NCI-H1930 (cell line): Measurements from ENCODE around the gene SLC37A1.
A peak's percentile ranks its signal among the peaks of the same experiment; 100 is the strongest.

Experiments
- DNase-seq, 2 experiments: peaks; one replicate each; lab custom pipeline; 2025; lab: John Stamatoyannopoulos, UW

The SLC37A1 gene

DNA sequence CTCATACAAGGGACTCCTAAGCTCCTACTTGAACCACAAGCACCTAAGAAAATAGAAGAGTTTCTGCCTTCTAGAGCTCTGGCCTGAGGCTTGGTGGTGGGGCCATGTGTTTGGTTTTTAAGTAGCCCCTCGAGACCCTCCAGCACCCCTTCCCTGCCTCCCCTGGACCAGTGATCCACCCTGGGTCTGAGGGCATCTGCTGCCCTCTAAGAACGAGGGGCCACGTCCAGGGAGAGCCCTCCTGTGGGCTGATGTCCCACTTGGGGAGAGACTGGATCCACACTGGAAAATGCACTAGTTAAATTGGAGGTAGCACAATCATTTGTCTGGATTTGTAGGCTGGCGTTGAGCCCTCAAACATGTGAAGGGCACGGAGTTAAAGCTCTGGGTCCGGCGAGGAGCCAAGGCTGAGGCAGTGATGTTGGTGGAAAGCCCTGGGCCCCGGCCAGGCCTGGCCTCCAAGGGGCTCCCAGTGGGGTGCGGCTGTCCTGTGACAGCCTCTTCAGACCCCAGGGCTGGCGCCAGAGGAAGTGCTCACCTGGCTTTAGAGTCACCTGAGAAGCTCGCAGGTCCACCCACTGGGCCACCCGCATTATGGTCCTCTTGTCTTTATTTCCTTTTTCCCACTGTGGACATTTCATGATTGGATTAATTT is 65.2 kb downstream of the SLC37A1 start:
- no peak for DNase-seq

DNA sequence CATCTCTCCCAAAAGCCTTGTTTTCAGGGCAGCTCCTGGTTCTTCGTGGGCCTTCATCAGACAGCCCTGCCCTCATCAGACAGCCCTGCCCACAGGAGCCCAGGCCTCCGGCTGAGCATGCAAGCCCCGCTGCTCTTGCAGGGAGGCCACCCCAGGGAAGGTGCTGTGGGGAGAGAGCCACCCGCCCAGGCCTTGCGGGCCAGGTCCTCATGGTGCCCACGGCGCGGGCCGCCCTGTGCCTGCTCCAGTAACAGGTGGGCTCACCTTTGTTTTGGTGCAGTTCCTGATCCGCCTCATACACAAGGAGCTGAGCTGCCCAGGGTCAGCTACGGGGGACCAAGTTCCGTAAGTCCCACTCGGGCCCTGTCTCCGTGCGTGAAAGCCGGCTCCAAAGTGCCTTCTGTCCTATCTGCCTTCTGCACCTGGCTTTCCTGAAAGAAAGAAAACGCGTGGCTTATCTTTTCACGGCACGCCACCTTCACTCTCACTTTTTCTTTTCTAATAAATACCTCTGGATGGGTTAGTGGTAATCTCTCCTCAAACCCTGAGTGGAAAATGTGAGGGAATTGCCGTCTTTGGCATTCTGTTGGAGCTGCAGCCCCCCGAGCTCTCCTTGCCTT is 65.9 kb downstream of the SLC37A1 start:
- no peak for DNase-seq

DNA sequence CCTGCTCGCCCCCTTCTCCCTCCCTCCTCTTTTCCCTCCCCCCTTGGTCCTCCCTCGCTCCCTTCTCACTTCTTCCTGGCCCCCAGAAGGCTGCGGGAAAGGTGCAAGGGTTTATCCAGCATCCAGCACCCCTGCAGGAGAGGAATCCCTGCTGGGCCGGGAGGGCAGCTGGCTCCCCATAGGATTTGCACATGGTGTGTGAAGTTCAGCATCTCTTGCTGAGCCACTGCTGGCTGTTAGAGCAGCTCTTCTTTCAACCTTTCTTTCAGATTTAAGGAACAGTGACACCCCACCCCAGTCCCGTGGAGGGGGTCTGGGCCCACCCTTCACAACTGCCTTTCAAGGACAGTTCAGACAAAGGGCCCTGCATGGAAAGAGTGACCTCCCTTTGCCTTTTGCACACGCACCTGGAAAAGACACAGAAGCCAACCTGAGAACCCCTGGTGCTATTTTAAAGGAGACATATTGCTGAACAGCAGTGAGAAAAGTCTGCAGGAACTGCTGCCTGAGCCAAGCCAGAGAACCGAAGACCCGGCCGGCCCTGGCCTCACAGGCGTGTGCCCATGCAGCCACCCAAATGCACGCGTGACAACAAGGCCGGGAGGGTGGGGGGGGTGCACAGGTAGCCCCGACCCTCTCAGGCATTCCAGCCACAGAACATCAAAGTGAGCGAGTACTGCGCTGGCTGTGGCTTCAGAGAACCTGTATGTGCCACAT is 66.6 kb downstream of the SLC37A1 start:
- DNase-seq: no peak

DNA sequence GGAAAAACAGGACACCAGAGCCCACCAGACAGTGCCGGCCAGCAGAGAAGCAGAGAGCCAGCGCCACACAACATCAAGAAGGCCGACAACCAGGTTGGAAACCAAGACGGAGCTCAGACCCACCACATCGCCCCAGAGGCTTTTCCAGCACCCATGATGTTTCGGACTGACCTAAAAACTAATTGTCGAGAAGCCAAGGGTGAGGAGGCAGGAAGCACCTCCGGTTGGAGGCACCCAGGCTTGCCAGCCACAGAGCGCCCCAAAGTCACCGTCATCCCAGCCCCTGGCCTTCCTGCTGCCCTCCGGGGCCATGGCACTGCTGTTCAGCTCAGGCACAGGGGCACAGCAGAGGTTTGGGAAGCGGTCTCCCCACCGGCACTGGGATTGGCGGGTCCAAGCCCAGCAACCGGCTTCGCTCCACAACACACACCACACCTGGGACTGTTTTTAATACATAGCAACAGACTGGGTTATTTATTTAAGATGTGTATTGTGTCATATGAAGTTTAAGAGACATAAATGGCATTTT is 67.2 kb downstream of the SLC37A1 start:
- DNase-seq: no peak

DNA sequence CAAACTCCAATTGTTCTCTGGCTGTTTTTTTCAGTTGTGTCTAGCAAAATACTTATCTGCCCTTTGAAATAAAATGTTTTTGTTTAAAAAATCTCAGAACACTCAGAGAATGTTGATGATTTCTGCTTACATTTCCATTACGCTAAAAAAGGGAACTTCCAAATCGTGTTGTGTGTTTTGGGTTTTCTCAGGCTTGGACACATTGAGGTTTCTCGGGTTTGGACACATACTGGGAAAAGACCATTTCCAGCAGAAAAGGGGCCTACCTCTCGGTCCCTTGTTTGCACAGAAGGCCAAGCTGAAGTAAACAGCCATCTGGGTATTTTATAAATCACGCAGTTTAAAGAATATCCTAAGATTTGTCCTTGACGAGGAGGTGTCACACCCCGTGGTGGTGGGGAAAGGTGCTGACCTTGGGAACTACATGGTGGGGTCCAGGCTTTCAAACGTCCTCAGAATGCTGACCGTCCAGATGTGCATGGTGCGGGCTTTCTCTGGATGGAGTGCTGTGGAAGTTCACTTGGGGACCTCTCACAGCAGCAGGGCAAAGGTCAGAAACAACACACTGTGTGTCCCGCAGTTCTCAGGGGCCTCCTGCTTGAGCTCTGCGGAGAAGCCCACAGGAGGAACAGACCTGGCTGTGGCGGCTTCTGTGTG is 67.8 kb downstream of the SLC37A1 start:
- DNase-seq: no peak

DNA sequence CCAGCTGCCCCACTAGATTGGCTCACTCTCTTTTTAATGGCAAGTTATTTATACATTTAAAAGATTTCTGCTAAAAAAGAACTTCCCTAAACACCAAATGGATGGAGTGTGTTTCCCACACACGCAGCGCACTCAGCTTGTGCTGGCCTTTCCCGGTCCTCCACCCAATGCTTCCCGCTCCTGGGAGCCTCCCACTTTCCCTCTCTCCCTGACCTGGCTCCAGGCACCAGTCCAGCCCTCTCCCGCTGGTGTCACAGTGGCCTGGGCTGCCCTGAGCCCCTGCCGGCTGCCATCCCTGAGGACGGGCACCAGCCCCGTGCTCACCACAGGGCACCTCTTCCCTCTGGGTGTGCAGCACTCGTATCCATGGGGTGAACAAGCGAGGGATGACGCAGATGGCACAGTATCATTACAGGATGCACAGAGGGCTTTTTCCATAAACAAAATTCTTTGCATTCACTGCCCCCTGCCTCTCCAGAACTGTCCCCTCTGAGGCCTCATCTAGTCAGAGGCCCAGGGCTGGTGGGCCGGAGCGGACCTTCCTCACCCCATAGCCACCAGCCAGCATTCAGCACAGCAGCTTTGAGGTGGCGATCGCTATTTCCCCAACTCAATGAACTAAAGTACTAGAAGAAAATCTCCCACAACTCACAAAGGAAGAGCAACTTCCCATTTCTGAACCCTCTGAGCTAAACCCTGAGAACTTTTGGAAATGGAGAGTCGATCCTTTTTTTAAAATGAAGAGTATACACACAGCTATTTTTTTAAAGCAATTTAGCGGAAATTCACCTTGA is 68.5 kb downstream of the SLC37A1 start:
- DNase-seq: no peak

DNA sequence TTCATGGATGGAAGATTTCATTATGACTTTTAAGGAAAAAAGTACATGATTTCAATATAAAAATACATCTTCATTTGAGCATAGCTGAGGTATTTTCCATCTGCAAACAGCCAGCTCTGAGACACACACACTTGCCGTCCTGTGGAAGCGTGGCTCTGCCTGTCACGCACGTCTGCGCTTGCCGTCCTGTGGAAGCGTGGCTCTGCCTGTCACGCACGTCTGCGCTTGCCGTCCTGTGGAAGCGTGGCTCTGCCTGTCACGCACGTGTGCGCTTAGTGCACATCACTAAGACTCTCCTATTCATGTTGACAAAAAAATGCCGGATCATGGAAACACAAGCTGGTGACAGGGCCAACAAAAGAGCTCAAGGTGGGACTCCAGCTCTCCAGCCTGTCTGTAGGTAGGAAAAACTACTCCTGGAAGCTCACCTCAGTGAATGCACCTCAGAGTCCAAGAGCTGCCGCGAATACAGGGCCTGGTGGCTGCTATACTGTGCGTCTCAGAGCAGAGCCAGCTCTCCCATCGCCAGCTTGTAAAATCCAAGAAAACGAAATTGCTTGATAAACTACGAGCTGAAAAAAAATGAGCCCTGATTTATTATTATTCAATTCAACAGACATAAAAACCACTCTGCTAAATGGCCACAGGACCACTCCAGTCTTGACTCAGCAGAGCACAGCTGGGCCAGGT is 69.3 kb downstream of the SLC37A1 start:
- DNase-seq: no peak

DNA sequence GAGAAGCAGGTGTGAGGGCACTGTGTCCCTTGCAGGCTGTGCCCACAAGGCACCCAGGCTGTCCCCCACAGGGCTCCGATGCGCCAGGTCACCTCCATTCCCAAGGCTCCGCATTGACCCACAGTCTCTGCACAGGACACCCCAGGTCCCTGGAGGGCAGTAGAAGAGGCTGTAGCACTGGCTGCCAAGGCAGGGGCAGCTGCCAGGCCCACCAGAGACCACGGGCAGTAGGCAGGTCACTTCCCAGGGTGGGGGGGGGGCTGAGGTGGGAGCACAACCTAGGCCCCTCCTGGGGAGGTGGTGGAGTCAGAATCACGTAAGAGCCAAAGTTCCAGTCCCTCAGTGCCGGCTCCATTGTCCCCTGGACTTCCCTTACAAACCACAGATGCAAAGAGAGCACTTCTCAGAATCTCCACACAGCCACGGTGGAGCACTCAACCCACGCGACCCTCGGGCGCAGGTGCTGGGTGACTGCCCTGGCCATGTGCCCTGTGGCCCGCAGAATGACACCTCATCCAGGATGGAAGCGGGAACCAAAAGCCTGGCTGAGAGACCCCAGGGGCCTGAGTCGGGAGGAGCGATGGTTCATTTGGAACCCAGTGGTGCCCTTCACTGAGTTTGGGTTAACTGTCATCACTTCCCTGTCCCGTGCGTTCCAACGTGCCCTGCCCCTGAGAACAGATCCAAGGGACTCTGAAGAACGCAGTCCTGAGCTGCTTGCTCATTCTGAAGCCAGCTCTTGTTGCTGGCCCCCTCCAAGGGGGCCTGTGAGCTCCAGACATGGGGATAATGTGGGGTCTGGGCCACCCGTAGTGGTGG is 70.0 kb downstream of the SLC37A1 start:
- DNase-seq: no peak

DNA sequence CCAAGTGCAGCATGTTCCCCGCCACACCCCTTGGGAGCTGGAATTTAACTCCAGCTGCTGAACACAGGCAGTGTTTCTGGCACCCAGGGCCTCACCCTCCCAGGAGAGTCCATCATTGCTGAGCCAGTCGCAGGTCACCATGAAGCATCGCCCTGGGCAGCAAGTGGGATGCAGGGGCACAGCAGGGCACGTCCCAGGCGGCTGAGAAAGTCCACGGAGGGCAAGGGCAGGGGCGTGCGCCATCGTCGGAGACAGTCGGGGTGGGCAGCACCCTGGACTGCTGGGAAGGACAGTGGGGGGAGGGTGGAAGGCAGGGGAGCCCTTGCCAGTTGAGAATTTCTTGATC is 70.6 kb downstream of the SLC37A1 start:
- DNase-seq: no peak

DNA sequence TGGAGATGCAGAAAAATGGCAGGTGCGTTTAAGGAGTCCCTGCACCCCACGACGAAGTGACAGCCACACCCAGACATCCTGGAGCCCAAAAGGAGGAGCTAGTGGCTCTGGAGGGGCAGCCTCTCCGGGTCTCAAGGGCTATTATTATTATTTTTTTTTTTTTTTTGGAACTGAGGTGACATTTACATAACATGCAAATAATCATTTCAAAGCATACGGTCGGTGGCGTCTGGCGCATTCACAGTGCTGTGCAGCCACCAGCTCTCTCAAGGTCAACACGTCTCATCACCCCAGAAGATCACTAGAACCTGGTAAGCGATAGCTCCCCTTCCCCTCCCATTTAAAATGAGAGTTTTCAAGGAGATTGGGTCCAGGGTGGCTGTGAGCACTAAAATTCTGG is 72.2 kb downstream of the SLC37A1 start:
- DNase-seq: no peak

DNA sequence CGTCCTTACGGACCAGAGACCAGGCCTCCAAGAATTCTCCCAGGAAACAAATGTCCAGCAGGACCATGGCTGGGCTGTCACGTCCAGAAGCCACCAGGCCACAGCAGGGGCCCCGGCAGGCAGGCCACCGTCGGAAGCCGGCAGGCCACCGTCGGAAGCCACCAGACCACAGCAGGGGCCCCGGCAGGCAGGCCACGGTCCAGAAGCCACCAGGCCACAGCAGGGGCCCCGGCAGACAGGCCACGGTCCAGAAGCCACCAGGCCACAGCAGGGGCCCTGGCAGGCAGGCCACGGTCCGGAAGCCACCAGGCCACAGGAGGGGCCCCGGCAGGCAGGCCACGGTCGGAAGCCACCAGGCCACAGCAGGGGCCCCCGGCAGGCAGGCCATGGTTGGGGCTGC is 72.8 kb downstream of the SLC37A1 start:
- no peak for DNase-seq

DNA sequence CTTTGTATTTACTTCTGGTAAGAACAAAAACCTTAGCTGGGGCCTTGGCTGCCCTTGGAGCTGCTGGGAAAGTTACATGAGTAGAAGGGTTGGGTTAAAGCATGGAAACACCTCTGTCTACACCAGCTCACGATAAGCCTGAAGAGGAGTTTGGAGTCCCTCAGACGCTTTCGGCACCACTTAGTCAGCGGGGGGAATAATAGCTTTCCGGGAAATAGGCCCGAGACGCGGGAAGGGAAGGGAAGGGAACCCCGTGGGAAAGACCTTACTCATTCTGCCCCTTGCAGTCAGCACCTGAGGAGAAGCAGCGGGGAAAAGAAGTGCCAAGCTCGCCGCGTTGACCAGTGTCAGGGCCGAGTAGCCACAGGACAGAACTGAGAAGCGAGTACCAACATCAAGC is 73.4 kb downstream of the SLC37A1 start:
- DNase-seq: no peak

DNA sequence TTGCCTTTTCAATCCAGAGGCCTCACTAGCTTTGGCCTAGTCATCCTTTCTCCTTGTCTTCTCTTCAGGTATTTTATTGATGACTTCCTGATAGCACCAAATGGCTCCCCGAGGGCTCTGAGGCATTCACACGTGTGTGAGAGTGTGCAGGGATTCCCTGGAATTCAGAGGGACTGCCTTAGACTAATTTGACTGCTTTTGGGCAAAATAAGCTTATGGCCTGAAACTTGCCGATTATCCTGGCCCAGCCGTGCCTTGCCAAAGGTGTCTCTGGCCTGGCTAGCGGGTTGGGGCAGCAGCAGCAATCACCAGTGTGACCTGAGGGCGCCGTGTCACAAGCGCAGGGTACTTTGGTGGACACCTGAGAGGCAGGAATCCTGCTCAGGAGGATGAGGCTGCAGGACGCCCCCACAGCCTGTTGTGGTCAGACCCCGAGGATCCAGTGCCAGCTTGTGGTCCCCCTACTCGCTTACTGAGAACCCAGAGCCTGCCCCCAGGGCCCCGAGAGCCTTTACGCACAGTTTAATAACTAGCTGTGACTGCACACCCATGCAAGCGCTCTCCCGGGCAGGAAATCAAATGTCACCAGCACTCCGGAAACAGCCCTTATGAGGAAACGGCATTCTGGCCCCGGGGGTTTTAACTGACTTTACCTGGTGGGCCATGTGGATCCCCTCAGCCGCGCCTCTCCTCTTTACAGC is 76.9 kb downstream of the SLC37A1 start:
- no peak for DNase-seq

DNA sequence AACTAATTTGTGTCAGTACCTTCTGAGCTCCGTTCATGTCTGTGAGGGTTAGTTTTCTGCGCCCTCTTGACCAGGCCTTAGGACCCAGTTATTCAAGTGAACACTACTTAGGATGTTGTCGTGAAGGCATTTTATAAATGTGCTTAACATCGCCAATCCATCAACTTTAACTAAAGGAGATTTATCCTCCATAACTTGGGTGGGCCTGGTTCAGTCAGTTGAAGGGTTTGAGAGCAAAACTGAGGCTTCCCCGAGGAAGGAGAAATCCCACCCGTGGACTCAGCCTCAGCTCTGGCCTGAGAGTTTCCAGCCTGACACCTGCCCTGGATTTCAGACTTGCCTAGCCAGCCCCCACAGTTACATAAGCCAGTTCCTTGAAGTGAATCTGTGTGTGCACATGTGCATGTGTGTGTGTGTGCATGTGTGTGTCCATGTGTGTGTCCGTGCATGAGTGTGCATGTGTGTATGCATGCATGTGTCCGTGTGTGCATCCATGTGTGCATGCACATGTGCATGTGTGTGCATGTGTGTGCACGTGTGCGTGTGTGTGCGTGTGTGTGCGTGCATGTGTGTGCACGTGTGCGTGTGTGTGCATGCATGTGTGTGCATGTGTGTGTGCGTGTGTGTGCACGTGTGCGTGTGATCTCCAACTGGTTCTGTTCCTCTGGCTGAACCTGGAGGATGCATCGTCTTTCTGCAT is 77.7 kb downstream of the SLC37A1 start:
- DNase-seq: no peak

DNA sequence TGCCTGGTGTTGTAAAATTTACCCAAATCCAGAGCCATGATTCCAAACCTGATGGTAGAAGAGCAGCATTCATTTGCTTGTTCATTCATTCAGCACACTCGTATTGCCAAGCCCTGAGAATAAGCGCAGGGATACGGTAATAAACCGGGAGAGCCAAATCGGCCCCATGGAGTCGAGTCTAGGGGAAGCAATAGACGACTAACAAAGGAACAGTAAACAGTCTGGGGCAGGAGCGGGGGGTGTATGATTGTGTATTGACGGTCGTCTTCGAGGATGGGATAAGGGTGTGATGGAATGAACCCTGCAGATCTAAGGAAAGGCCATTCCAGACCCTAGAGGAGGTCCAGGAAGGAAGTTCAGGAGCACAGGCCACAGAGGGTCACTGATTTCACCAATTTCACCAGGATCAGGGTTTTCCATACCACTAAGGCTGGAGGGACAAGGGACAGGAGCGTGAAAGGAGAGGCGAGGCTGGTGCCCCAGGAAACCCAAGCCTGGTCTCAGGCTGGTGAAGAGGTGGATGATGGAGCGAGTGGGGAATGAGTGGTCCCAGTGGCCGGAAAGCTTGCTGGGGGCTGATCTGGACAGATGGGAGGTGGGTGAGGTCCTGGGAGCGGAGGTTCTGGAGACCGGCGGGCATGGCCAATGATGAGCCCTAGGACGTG is 78.6 kb downstream of the SLC37A1 start:
- DNase-seq: no peak

DNA sequence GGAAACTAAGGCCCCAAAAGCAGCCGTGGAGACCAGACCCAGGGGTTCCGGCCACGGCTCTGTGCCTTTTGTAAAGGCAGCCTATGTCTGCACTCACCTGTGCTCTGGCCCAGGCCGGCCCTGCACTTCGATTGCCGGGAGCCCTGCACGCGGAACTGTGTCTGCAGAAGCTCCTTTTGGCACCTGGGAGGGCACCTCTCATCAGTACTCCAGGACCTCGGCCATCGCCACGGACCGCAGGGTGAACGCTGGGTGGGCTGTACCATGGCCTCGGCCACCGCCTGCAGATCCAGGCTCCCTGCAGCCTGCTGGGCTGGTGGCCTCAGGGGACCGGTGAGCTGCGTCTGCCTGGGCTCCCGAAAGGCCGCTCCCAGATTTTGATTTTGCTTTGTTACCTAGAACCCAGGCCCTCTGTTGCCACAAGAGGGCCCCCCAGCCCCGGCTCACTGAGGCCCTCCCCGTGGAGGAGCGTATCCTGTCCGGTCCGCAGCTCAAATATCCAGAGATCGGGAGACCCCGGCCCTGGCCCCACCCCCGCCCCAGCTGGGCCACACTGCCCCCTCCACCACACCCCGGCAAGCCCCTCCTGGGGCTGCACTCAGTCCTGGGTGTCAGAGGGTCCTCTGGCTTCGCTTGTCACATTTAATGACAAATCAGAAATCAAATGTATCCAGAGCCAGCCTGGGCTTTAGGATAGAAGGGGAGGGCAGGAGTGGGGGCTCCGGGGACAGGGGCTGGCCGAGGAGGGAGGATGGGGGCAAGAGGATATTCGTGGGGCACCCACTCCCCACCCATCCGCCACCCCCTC is 79.6 kb downstream of the SLC37A1 start:
- peak; percentile 32 to 68 for DNase-seq

DNA sequence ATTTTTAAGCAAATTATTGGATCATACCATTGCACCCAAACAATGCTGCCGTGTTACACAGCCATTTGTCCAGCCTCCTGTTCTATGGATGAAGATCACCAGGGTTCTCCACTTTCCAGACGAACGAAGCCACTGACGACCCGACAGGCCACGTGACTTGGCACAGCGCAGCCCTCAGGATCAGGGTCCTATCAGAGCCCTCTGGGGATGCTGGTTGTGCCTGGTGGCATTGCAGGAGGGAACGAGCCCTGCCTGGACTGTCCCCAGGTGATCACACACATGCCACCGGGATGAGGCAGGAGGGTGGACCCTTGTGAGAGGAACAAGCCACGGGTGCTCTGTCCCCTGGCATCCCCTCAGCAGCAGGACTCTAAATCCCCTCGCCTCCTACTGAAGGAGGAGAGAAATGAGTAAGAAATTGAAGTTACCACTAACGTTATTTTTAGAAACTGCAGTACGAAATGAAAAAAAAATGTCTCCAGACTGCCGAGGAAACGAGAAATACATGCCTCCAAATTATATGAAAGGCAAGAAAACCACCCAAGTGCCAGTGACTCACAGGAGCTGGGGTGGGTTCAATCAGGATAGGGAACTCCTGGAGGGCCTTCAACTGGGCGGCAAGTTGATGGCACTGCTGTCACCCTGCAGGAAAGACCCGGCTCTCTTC is 81.1 kb downstream of the SLC37A1 start:
- DNase-seq: no peak
